ENCODE data around the gene ATR. TPM values are rescaled to one million over a fixed set of nuclear protein-coding genes. Genes with fewer than 3 reads are reported as not detected.
A peak's percentile ranks its signal among the peaks of the same experiment; 100 is the strongest.

ATR gene
- total and polyA plus RNA-seq, 2 of the 4 experiments (the other 2 are of a cell fraction) = 9.5 to 28.0 TPM

GRCh38 chr3:142500211-142500610 is 78.3 kb downstream of the ATR start:
- dilution Hi-C loops (cut with HindIII; ENCODE audit: low sequenced_read_pairs, unreplicated experiment) = no loop called here
- CTCF ChIA-PET = no interaction called here
- BruUV-seq (replicated peaks) = no TSS peak

More at GRCh38 chr3:142500211-142500610, 78.3 kb downstream of the ATR start:
- H3K9me3 ChIP-seq (ENCODE audit: control insufficient read depth, insufficient read depth, low read length) = no peaks in the 10 kb centered on the region
- no peak overlapping the region for H2AFZ ChIP-seq (replicated peaks; ENCODE audit: low read length, poor library complexity)
- H3K18ac ChIP-seq (ENCODE audit: low read depth, low read length) = no peak overlapping the region
- peaks cover 4% of the 10 kb centered on the region; the same call in 1 of the 2 replicates for H3K36me3 ChIP-seq (ENCODE audit: control insufficient read depth, insufficient read depth, low read length)
- in situ Hi-C loops (cut with MboI; ENCODE audit: low sequenced_read_pairs) (no loop called here), intact Hi-C loops (cut with micrococcal nuclease) (no loop called here)
- H3K79me1 ChIP-seq (ENCODE audit: low read depth in 1 of 2, low read length in 2 of 2) = 0 out of 4 replicates have a peak, but pooled peaks cover 0 to 4% of the 10 kb centered on the region in 2 experiments
- H3K27ac ChIP-seq (ENCODE audit: insufficient read depth, low read length) = no peak overlapping the region
- no peak for TF ChIP-seq MXI1 (IDR thresholded peaks at IDR 0.05; ENCODE audit: borderline replicate concordance, low read depth, low read length)
- TF ChIP-seq BHLHE40 (IDR thresholded peaks at IDR 0.05; ENCODE audit: low read depth, low read length) = no peak
- TF ChIP-seq CHD1 (IDR thresholded peaks at IDR 0.05; ENCODE audit: low read depth, low read length) = no peak
- TF ChIP-seq MAZ (IDR thresholded peaks at IDR 0.05; ENCODE audit: borderline replicate concordance, low read depth, low read length) = no peak
- no peak for TF ChIP-seq FOS (IDR thresholded peaks at IDR 0.05; ENCODE audit: low read depth, low read length)
- TF ChIP-seq SMC3 (IDR thresholded peaks at IDR 0.05; ENCODE audit: low read depth, low read length) = no peak
- TF ChIP-seq MAFK (IDR thresholded peaks at IDR 0.05; ENCODE audit: low read depth, low read length) = no peak
- TF ChIP-seq RAD21 (IDR thresholded peaks at IDR 0.05; ENCODE audit: low read length) = no peak
- no peak for TF ChIP-seq RFX5 (IDR thresholded peaks at IDR 0.05; ENCODE audit: low read depth, low read length)
- no peak for TF ChIP-seq ELK1 (IDR thresholded peaks at IDR 0.05; ENCODE audit: borderline replicate concordance, low read depth, low read length)
- TF ChIP-seq, protein P1, sequence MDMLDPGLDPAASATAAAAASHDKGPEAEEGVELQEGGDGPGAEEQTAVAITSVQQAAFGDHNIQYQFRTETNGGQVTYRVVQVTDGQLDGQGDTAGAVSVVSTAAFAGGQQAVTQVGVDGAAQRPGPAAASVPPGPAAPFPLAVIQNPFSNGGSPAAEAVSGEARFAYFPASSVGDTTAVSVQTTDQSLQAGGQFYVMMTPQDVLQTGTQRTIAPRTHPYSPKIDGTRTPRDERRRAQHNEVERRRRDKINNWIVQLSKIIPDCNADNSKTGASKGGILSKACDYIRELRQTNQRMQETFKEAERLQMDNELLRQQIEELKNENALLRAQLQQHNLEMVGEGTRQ (IDR thresholded peaks at IDR 0.05; ENCODE audit: low read depth, low read length) = no peak
- TF ChIP-seq POLR2A (IDR thresholded peaks at IDR 0.05; ENCODE audit: low read depth, low read length) = no peak
- TF ChIP-seq, protein P2, sequence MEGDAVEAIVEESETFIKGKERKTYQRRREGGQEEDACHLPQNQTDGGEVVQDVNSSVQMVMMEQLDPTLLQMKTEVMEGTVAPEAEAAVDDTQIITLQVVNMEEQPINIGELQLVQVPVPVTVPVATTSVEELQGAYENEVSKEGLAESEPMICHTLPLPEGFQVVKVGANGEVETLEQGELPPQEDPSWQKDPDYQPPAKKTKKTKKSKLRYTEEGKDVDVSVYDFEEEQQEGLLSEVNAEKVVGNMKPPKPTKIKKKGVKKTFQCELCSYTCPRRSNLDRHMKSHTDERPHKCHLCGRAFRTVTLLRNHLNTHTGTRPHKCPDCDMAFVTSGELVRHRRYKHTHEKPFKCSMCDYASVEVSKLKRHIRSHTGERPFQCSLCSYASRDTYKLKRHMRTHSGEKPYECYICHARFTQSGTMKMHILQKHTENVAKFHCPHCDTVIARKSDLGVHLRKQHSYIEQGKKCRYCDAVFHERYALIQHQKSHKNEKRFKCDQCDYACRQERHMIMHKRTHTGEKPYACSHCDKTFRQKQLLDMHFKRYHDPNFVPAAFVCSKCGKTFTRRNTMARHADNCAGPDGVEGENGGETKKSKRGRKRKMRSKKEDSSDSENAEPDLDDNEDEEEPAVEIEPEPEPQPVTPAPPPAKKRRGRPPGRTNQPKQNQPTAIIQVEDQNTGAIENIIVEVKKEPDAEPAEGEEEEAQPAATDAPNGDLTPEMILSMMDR (conservative IDR thresholded peaks at IDR 0.05; ENCODE audit: low read depth, low read length) = no peak
- TF ChIP-seq NFE2L2 (IDR thresholded peaks at IDR 0.05; ENCODE audit: low read depth, low read length) = no peak
- H3K4ac ChIP-seq (ENCODE audit: low read depth, low read length) = no peak overlapping the region
- H2AK9ac ChIP-seq (replicated peaks; ENCODE audit: low read depth, low read length, poor library complexity) = no peak overlapping the region
- peaks cover 2% of the 10 kb centered on the region; the same call in 1 of the 2 replicates for H3K4me1 ChIP-seq (ENCODE audit: control insufficient read depth, insufficient read depth, low read length)
- no peak overlapping the region for H3K23ac ChIP-seq (ENCODE audit: low read depth, low read length)
- POLR2A ChIA-PET (ENCODE audit: unreplicated experiment) = no interaction called here
- peak; percentile 16 for DNase-seq
- no peaks in the 10 kb centered on the region for H4K20me1 ChIP-seq (ENCODE audit: insufficient read depth, low read length)
- H4K91ac ChIP-seq (ENCODE audit: insufficient read depth, low read depth, low read length) = no peak overlapping the region
- no peak for ATAC-seq (ENCODE audit: low read depth)
- H3K9me1 ChIP-seq (ENCODE audit: insufficient read depth, low read length) = no peaks in the 10 kb centered on the region
- no peaks in the 10 kb centered on the region for H3K27me3 ChIP-seq (ENCODE audit: control insufficient read depth, insufficient read depth, low read length)
- no peak overlapping the region for H4K8ac ChIP-seq (ENCODE audit: low read depth in 2 of 2, low read length in 2 of 2)
- H4K5ac ChIP-seq (ENCODE audit: low read depth, low read length) = no peak overlapping the region
- WGBS, 2 experiments (ENCODE audit: extremely low coverage in 2 of 2, insufficient read length in 1 of 2) = no CpG with 5 or more reads among the region's 2 CpGs
- no peak overlapping the region for H2BK5ac ChIP-seq (ENCODE audit: low read depth, low read length, poor library complexity, severe bottlenecking)
- H2BK20ac ChIP-seq (ENCODE audit: low read depth, low read length) = no peak overlapping the region
- no peak overlapping the region for H2BK15ac ChIP-seq (ENCODE audit: low read depth, low read length)
- no peak overlapping the region for H3K9ac ChIP-seq (ENCODE audit: low read depth, low read length)
- no peak overlapping the region for H2BK120ac ChIP-seq (ENCODE audit: low read depth, low read length)
- H3K56ac ChIP-seq (ENCODE audit: extremely low read depth, insufficient read depth, low read length) = no peak overlapping the region
- no peak overlapping the region for H3K4me3 ChIP-seq (ENCODE audit: insufficient read depth, low read depth, low read length)
- H2AK5ac ChIP-seq (ENCODE audit: low read depth, low read length) = no peak overlapping the region
- no peak overlapping the region for H3K14ac ChIP-seq (replicated peaks; ENCODE audit: low read depth, low read length)
- no peak overlapping the region for H3K4me2 ChIP-seq (ENCODE audit: low read depth, low read length)
